HG03196 (cell line): ENCODE results near the gene KRT85.
"Not testable (repeated sequence)": the region's sequence is repeated elsewhere in the genome, so short reads cannot be mapped to it uniquely, and the experiment has no call there.

ENCODE experiments used
- ATAC-seq: cut with Tn5 transposase; IDR thresholded peaks from one replicate; pipeline ENCODE4 v1.9.1; 2021; ENCODE audit not compliant: unreplicated experiment

Gene KRT85

DNA sequence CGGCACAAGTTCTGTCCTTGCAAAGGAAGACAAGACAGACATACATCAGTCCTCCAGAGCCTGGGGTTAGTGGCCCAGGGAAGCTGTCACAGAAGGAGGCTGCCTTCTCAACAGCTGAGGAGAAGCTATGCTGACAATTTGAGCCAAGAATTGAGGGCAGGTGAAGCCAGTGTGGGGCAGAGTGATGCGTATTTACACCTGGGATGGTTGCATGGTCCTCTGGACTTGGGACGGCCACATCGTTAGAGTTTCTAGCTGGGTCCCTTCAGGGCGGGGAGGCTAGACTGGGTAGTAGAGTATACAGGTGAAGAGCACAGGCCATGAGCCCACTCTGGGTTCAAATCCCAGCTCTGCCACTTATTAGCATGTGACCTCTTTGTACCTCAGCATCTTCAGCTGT is 16.5 kb downstream of the KRT85 start:
- ATAC-seq = no peak

DNA sequence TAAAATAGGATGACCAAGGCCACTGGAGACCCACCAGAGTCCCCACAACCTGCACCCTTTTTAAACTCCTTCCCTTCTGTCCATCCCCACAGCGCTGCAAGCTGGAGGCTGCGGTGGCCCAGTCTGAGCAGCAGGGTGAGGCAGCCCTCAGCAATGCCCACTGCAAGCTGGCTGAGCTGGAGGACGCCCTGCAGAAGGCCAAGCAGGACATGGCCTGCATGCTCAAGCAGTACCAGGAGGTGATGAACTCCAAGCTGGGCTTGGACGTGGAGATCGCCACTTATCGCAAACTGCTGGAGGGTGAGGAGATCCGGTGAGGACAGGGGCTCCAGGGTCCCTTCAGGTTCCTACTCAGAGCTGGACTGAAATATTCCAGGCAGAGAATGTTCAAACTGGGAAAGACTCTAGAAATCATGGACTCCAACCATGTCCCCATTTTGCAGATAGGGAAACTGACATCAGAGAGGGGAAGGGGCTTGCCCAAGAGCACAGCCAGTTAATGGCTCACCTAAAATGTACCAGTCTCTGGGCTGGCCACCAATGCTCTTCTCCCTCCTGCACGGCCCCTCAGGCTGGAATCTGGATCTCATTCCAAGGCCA is 17.2 kb downstream of the KRT85 start:
- ATAC-seq = no peak

DNA sequence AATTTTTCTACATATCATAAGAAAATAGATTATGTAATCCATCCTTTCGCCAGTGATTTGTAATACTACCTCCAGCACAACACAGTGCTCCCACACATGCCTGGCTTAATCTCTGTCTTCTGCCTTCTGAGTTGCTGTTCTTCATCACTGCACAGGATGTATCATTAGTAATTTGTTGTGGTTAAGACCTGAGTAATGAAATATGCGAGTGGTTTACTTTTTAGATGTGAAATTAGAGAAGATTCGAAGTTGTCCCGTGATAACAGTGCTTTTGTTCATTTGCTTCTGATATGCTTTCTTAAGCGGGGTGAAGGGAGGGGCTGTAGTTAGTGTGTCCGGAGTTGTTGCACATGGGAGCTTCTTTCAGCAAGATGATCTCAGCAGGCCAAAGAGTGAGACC is 18.1 kb downstream of the KRT85 start:
- no peak for ATAC-seq

DNA sequence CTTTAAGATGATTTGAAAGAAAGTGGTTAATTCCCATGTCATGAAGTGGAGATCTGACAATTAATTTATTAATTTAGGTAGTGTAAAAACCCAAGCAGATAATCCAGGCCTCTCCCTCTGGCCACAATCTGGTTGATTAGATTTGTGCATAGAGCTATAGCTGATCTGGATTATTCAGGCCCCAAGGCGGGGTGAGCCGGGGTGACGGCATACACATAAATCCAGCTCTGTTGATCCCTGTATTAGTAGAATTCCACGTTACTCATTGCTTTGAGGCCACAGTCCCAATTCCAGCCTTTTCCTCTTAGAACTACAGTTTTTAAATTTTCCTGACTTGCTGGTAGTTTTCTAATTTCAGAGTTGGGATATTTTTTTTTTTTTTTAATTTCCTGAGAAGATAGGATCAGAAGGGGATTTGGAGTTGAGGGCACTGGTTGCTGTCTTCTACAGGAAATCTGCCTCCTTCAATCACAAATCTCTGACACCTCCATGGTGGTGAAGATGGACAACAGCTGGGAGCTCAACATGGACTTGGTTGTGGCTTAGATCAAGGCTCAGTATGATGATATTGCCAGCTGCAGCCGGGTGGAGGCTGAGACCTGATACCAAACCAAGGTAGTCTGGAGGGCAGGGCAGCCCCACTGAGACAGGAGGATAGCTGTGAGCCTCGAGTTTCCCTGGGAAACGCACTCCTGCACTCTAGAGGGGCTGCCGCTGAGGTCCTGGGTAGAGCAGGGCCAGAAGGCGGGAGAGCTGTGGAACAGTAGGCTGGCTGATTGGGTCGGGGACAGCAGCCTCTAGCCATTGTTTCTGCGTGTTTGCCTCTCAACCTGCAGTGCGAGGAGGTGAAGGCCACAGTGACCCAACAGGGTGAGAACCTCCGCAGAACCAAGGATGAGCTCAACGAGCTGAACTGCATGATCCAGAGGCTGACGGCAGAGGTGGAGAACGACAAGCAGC is 19.4 kb downstream of the KRT85 start:
- no peak for ATAC-seq

DNA sequence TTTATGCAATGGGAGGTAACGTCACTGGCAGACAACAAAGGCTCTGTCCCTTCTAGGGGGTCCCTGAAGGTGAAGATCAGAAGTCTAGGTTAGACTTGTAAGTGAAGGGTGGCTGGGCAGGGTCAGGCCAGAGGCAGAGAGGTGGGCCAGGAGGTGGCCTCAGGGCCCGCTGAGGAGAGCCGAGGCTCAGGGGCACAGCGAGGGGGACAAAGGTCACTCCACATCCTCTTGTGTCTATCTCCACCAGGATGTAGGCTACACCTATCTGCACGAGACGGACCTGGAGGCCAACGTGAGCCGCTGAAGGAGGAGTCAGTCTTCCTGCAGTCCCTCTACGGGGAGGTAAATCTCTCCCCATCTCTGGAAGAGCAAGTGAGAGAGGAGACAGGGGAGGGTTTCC is 20.3 kb downstream of the KRT85 start:
- no peak for ATAC-seq

DNA sequence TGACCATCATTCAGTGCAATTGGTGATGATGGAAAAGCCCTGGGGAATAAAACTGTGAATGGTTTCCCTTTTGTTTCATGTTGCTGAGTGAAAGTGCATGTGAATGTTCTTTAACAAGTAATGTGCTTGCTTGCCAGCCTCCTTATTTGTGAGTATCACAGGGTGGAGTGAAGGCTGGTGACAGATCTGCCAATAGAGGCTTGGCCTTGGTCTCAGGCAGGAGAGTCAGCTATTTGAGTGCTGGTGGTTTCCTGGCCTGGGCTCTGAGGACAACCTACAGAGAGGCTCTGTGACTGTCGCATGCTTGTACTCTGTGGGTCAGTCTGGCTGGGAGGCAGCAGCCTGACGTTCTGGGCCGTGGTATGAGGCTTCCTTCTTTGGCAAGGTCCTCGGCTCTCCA is 20.7 kb downstream of the KRT85 start:
- no peak for ATAC-seq

DNA sequence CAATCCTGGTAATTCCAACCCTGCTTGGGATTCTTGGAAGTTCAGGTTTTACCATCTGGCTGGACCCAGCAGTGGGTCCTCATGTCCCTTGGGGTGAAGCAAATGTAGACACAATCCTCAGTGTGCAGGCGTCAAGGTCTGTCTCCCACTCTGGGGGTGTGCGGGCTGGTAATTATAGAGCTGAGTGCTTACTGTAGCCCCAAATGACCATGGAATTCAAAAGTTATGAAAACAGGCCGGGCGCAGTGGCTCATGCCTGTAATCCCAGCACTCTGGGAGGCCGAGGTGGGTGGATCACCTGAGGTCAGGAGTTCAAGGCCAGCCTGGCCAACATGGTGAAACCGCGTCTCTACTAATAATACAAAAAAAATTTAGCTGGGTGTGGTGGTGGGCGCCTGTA is 22.2 kb downstream of the KRT85 start:
- not testable (repeated sequence) for ATAC-seq

DNA sequence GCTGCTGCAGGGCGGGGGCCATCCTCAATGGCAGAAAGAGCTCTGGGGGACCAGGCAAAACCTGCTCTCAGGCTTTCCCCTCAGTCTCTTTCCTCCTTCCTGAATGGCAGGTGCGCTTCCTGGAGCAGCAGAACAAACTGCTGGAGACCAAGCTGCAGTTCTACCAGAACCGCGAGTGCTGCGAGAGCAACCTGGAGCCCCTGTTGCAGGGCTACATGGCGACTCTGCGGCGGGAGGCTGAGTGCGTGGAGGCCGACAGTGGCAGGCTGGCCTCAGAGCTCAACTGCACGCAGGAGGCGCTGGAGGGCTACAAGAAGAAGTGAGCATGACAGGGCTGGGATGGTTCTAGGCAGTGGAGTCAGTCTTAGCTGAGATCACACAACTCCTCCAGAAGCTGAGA is 23.2 kb downstream of the KRT85 start:
- ATAC-seq = no peak

DNA sequence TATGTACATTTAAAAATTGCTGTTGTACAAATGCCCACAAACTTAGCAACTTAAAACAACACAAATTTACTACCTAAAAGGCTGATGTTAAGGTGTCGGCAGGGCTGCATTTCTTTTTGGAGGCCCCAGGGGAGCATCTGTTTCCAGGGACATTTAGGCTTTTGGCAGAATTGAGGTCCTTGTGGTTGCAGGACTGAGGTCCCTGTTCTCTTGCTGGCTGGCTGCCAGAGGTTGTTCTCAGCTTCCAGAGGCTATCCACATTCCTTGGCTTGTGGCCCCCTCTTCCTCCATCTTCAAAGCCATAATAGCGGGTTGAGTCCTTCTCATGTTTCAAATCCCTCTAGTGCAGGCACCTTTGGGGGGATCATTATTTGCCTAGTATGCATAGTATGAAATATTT is 23.7 kb downstream of the KRT85 start:
- no peak for ATAC-seq

DNA sequence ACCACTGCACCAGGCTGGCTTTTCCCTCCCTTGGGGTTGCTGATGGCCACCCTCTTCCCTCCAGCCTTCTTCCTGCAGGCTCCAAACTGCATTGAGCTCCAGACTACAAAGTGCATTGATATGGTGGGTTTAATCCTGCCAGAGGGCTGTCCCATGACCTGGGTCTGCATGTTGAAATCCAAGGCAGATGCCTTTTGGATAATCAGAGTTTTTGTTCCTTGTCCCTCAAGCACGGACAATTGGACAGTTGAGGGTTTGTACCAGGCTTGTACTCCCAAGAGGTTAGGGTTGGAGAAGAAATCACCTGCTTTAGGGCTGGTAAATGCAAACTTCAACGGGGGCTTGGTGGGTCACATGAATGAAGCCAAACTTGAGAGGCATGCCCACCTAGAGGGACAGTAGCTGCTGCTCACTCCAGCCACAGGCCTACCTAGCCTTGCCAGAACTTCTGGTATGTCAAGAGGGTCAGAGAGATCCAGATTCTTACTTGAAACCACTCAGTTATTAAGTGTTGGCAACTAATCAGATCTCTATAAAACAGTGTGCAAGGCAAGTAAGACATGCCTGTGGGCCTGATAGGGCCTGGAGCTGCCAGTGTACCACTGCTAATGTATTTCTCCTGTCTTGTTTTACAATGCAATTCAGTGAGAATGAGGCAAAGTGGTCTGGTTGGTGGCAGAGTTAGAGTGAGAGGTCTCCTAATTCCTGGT is 24.3 kb downstream of the KRT85 start:
- no peak for ATAC-seq

DNA sequence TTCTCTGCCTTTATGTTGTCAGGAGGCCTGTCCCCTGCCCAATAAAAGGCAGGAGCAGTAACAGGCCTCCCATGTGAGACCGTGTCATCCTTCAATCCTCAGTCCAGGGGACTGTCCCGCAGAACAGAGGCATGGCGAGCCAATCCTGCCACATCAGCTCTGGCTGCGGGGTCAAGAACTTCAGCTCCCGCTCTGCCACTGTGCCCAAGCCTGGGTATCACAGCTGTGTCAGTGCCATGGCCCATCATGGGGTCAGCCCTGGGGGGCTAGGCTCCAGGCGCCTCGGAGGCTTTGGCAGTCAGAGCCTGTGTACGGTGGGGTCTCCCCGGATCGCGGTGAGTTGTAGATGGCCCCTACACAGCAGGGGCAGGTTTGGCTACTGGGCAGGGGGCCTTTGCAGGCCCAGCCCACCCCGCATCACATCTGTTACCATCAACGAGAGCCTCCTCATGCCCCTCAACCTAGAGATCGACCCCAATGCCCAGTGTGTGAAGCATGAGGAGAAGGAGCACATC is 26.2 kb downstream of the KRT85 start:
- no peak for ATAC-seq

DNA sequence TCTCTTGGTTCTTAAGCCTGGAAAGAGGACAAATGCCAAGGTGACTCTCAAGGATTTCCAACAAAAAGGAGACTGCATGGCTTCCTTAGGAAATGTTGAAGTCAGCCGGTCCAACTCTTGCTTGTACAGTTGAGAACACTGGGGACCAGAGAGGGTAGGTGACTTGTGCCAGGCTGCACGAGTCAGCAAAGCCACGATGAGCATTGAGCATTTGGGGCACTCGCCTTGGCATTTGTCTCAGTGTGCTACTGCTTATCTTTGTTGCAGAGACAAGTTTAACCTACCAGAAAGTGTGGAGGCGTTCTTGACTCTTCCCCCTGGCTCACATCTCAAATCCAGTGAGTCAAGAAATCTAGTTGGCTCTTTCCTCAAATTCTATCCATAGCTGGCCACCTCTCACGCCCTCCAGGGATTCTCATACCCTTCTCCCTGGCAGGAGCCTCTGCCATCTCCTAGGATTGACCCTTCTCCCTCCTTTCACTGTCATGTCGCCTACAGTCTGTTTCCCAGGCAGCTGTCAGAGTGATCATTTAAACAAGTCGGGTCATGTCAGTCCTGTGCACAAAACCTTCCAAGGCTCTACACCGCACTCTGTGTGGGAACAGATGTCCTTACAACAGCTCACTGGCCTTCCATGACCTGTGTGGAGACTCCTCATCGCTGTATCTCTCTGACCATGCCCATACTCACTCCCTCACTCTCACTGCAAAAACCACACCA is 28.9 kb downstream of the KRT85 start:
- ATAC-seq = no peak

DNA sequence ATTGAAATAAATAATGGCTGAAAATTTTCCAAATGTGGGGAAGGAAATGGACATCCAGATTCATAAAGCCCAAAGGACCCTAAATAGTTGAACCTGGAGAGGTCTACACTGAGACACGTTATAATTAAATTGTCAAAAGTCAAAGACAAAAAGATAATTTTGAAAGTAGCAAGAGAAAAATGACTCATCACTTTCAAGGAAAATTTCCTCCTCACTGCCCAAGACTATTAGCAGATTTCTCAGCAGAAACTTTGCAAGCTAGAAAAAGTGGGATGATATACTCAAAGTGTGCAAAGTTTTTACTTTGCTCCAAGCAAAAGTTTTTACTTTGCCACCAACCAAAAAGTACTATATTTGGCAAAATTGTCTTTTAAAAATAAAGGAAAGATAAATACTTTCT is 30.2 kb downstream of the KRT85 start:
- ATAC-seq = no peak

DNA sequence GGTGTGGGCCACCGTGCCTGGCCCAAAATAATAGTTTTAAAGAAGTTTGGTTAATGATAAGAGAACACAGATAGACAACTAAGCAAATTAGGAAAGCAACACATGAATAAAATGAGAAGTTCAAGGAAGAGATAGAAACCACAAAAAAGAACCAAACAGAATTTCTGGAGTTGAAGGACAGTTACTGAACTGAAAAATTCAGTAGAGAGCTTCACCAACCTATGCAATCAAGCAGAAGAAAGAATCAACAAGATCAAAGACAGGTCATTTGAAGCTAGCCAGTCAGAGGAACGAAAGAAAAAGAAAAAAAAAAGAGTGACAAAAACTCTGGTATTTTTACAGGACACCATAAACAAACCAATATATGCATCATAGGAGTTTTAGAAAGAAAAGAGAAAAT is 30.6 kb downstream of the KRT85 start:
- ATAC-seq = no peak

DNA sequence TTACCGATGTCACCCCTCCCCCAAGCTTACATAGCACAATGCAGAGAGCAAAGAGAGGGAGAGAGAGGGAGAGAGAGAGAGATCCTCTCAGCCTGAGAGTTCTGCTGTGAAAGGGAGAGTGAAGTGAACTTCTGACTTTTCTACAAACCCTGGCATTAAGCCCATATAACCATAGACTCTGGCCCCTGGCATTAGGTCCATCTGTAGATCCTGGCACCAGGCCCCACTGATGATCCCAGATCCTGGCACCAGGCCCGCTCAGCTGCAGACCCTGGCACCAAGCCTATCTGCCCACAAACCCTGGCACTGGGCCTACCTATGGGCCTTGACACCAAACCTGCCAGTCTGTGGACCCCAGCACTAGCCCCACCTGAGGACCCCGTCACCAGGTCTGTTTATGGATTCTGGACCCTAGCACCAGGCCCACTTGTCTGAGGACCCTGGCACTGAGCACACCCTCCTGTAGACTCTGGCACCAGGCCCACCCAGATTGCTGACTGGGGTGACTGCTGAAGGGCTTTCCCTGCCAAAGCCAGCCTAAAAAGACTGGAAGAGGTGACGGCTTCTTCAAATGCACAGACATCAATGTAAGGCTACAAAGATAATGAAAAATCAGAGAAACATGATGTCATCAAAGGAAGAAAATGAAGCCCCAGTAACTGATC is 31.6 kb downstream of the KRT85 start:
- ATAC-seq = no peak

DNA sequence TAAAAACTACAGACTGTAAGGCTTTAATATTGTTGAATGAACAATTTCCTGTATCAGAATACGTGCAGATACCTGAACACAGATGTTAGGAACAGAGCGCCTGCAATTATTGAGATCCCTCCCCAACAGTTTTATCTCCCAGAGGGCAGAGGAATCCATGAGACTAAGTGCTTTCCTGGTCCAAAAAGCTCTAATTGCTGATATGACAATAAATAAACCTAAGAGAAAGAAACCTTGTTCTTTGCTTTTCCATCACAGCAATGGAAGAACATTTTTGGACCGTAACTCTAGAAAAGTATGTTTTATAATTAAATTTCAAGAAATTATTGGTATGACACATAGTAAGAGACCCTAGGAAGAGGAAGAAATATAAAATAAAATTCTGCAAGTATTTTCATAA is 33.1 kb downstream of the KRT85 start:
- no peak for ATAC-seq

DNA sequence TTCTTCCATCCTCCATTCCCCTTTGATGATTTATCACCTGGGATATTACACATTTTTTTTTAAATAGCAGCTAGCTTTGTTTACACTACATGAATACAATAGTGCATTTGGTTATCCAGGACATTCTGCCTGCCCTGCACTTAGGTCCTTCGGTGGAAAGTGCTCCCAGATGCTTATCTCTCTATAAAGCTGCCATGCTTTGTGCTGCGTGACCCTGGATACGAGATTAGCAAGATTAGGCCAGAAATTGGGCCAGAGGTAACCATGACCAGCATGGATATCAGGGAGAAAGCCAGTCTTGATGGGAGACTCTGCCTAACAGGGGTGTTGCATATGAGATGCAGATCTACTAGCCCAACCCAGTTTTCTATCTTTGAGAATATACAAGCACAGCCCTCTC is 34.0 kb downstream of the KRT85 start:
- no peak for ATAC-seq

DNA sequence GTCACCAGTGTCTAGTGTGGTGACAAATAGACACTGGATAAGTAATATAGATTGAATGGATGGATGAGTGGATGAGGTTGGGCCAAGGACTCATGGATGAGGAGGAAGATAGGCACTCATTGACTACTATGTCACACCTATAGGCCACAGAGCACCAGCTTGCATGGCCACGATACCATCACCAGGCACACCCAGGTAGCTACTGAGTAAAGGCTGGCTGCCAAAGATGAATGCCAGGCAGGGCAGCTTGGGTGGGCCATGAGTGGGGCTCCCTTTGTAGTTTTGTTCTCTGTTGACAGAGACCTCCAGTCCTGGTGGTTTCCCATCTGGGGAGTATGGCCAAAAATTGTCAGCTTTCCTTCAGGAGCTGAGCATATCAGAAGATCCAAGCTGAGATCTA is 34.9 kb downstream of the KRT85 start:
- ATAC-seq = no peak

DNA sequence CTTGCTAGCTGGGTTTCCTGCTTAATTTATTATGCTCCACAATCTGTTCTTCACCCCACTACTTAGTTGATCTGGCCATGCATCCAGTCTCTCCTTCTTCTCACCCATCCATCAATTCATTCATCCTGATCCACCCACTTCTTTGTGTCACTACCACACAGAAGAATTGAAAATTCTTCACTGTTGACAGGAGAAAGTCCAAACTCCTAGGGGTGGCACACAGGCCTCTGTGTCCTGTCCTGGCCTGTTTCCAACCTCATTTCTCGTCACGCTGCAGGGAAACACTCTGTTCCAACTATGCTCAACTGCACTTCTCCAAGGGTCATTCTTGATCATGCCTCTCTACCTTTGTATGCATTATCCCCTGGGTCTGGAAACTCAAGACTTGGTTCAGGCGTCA is 35.4 kb downstream of the KRT85 start:
- no peak for ATAC-seq

DNA sequence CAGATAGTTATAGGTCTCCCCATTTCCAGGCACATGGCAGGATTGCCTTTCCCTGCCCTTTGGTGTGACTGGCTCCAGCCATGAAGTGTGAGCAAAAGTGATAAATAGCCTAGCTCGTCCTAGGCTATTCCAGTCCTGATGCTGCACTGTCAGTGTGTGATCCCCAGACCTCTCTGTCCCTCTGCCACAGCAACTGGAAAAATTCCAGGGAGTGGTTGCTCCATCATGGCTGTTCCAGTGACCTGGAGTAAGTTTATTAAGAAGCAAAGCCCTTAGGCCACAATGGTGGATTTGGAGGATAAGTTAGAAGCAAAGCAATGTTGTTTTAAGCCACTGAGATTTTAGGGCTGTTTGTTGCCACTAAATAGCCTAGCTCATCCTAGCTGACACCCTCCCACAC is 36.2 kb downstream of the KRT85 start:
- no peak for ATAC-seq
